Keratinocyte (primary cell): ENCODE data around the gene RFX7. TPM values are rescaled to one million over a fixed set of nuclear protein-coding genes. Genes with fewer than 3 reads are reported as not detected.

ENCODE experiments used
- DNase-seq: peaks from one replicate; pipeline ENCODE4 v3.0.0-alpha.2; 2011; ENCODE audit warnings: low read depth, missing footprints, low spot score
- FAIRE-seq: peaks from 2 replicates; lab custom pipeline; 2011; peaks lifted over from hg19 to GRCh38; lab: Jason Lieb, UNC
- H2AFZ ChIP-seq: 2 replicates; pipeline ENCODE4 v1.6.0; 2012; ENCODE audit warnings: low read length, control low read depth, inconsistent platforms; ENCODE audit not compliant: control insufficient read depth
- H3K27ac ChIP-seq: 2 replicates; pipeline ENCODE4 v1.5.1; 2011; ENCODE audit warnings: low read length; ENCODE audit not compliant: control insufficient read depth, insufficient read depth
- H3K27me3 ChIP-seq: 3 replicates; pipeline ENCODE4 v1.6.0; 2011; ENCODE audit warnings: low read length; ENCODE audit not compliant: control insufficient read depth, insufficient read depth; ENCODE audit errors: extremely low read depth
- H3K36me3 ChIP-seq, 2 experiments: 2 replicates in 1 of 2; 3 replicates in 1 of 2; pipeline ENCODE4 v1.5.1; 2011; ENCODE audit warnings: low read length in 2 of 2, mild to moderate bottlenecking in 1 of 2; ENCODE audit not compliant: control insufficient read depth in 2 of 2, insufficient read depth in 2 of 2; ENCODE audit errors: extremely low read depth in 1 of 2
- H3K4me1 ChIP-seq: 3 replicates; pipeline ENCODE4 v1.5.1; 2011; ENCODE audit warnings: low read length; ENCODE audit not compliant: control insufficient read depth, insufficient read depth; ENCODE audit errors: extremely low read depth
- H3K4me2 ChIP-seq: 3 replicates; pipeline ENCODE4 v1.6.0; 2011; ENCODE audit warnings: low read depth, low read length; ENCODE audit not compliant: control insufficient read depth, insufficient read depth; ENCODE audit errors: extremely low read depth
- H3K4me3 ChIP-seq, 3 experiments: fragments of 200-600 bp in 1 of 3; sonication (generic) in 1 of 3; 2 replicates in 2 of 3; 3 replicates in 1 of 3; pipeline ENCODE4 v1.5.1; 2011 to 2016; ENCODE audit warnings: low read length in 3 of 3, mild to moderate bottlenecking in 3 of 3, control low read depth in 2 of 3, inconsistent platforms in 1 of 3, low read depth in 1 of 3, mixed read lengths in 1 of 3, mixed run types in 1 of 3, moderate library complexity in 1 of 3; ENCODE audit not compliant: control insufficient read depth in 2 of 3, insufficient read depth in 2 of 3; ENCODE audit errors: extremely low read depth in 1 of 3
- H3K79me2 ChIP-seq: 2 replicates; pipeline ENCODE4 v1.6.0; 2012; ENCODE audit warnings: low read length; ENCODE audit not compliant: control insufficient read depth, insufficient read depth
- H3K9ac ChIP-seq: 3 replicates; pipeline ENCODE4 v1.6.0; 2011; ENCODE audit warnings: low read length; ENCODE audit not compliant: control insufficient read depth, insufficient read depth; ENCODE audit errors: extremely low read depth
- H3K9me1 ChIP-seq: 3 replicates; pipeline ENCODE4 v1.6.0; 2011; ENCODE audit warnings: low read length; ENCODE audit not compliant: control insufficient read depth, insufficient read depth; ENCODE audit errors: extremely low read depth
- H3K9me3 ChIP-seq: 2 replicates; pipeline ENCODE4 v1.5.1; 2012; ENCODE audit warnings: low read depth, low read length; ENCODE audit not compliant: control insufficient read depth
- H4K20me1 ChIP-seq: 3 replicates; pipeline ENCODE4 v1.6.0; 2011; ENCODE audit warnings: low read length; ENCODE audit not compliant: control insufficient read depth, insufficient read depth; ENCODE audit errors: extremely low read depth
- CTCF ChIP-seq, 3 experiments: IDR thresholded peaks in 1 of 3; conservative IDR thresholded peaks in 1 of 3; optimal IDR thresholded peaks in 1 of 3; 2 replicates in 2 of 3; 3 replicates in 1 of 3; pipeline versions ENCODE3 to v1.5.1; 2011; ENCODE audit warnings: low read length in 3 of 3, mild to moderate bottlenecking in 3 of 3, moderate library complexity in 2 of 3, control low read depth in 1 of 3, inconsistent platforms in 1 of 3; ENCODE audit not compliant: insufficient read depth in 2 of 3; ENCODE audit errors: extremely low read depth in 1 of 3
- EZH2 ChIP-seq: IDR thresholded peaks from one replicate; pipeline ENCODE4 v1.6.1; 2012; ENCODE audit warnings: inconsistent platforms, mild to moderate bottlenecking, low read length, moderate library complexity
- dilution Hi-C: fragments of 300-500 bp; cut with MboI; formaldehyde crosslinking; loops from one replicate; pipeline ENCODE4 v1.7.0; 2020; ENCODE audit warnings: low sequenced_read_pairs; ENCODE audit not compliant: extremely low pct_ligation_motif_present
- polyA plus RNA-seq, 5 experiments: library from polyadenylated mRNA; depleted of rRNA in 3 of 5; stranded (reverse) in 3 of 5; stranded (forward) in 1 of 5; unstranded in 1 of 5; fragments of >200 nt; gene quantifications; 1 replicate in 1 of 5; 2 replicates in 3 of 5; 3 replicates in 1 of 5; pipeline versions ENCODE4 v1.2.1 to v1.2.3, GENCODE V29; 2011 to 2012; ENCODE audit warnings: missing spikeins in 2 of 5, low read depth in 1 of 5, low replicate concordance in 1 of 5

The RFX7 gene
- polyA plus RNA-seq, 1 donor (not counting 4 experiments of a cell fraction or from before 2014, with no cell fraction given) = 16.3 TPM

DNA sequence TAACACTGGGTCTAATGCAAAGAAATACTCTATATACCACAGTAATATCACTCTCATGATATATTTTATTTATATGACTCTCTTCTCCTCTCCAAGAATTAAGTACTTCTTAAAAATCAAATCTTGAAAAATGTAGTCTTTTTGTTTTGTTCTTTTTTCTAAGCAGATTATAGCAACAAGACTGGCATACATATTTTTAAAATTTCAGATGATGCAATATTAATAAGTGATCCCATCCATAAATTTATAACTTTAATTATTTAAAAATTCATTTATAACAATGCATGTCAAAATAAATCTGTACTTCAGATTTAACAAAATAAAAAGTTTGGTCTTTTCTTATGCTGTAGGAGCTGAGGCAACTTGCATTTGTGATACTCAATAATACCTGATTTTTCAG is 155.3 kb downstream of the RFX7 start:
- peaks cover 0 to 1% of the 10 kb centered on the region in 2 experiments for H3K36me3 ChIP-seq
- no peak for DNase-seq
- dilution Hi-C loops = no loop called here
- H4K20me1 ChIP-seq = no peaks in the 10 kb centered on the region
- TF ChIP-seq EZH2 = no peak
- TF ChIP-seq CTCF (optimal IDR thresholded peaks at IDR 0.05 in 1 of 3, IDR thresholded peaks at IDR 0.05 in 1 of 3, conservative IDR thresholded peaks at IDR 0.05 in 1 of 3; ENCODE audit: extremely low read depth in 1 of 3, insufficient read depth in 2 of 3, low read length in 3 of 3) = no peak
- no peaks in the 10 kb centered on the region for H3K79me2 ChIP-seq
- no peaks in the 10 kb centered on the region for H3K9me3 ChIP-seq
- H3K4me2 ChIP-seq = no peak overlapping the region
- H2AFZ ChIP-seq = no peak overlapping the region
- no peaks in the 10 kb centered on the region for H3K4me1 ChIP-seq
- H3K27ac ChIP-seq = no peak overlapping the region
- H3K27me3 ChIP-seq = no peaks in the 10 kb centered on the region
- H3K9me1 ChIP-seq = no peaks in the 10 kb centered on the region
- H3K9ac ChIP-seq = no peak overlapping the region
- FAIRE-seq = no peak
- H3K4me3 ChIP-seq = no peak overlapping the region

DNA sequence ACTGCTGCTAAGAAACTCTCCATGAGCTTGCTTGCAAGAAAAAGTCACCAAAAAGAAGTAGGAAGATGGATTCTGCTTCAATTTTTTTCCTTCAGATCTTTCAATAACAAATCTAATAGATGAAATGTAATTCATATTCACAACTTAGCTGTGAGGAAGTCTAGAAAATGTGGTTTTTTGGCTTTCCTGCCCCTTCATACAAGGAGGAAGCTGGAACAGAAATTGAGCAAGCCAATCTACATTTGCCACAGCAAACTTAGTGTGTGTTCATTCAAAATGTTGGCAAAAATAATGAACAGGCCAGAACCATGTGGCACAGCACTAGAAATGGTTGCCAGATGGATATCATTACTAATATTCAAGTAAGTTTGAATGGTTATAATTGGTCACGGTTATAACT is 157.1 kb downstream of the RFX7 start:
- peaks cover 9% of the 10 kb centered on the region for H3K4me1 ChIP-seq
- no peak overlapping the region for H3K27ac ChIP-seq
- no peak overlapping the region for H2AFZ ChIP-seq
- H3K4me3 ChIP-seq = no peak overlapping the region
- no peak for TF ChIP-seq EZH2
- no peak for TF ChIP-seq CTCF (optimal IDR thresholded peaks at IDR 0.05 in 1 of 3, IDR thresholded peaks at IDR 0.05 in 1 of 3, conservative IDR thresholded peaks at IDR 0.05 in 1 of 3; ENCODE audit: extremely low read depth in 1 of 3, insufficient read depth in 2 of 3, low read length in 3 of 3)
- H3K9ac ChIP-seq = no peak overlapping the region
- no peak for FAIRE-seq
- H3K4me2 ChIP-seq = no peak overlapping the region
- no peaks in the 10 kb centered on the region for H3K36me3 ChIP-seq
- H3K9me3 ChIP-seq = no peaks in the 10 kb centered on the region
- H3K27me3 ChIP-seq = no peaks in the 10 kb centered on the region
- no peaks in the 10 kb centered on the region for H4K20me1 ChIP-seq
- dilution Hi-C loops = no loop called here
- no peaks in the 10 kb centered on the region for H3K9me1 ChIP-seq
- DNase-seq = no peak
- H3K79me2 ChIP-seq = no peaks in the 10 kb centered on the region
